ENCODE data around the gene KIFC3. TPM values are rescaled to one million over a fixed set of nuclear protein-coding genes. Genes with fewer than 3 reads are reported as not detected.

The KIFC3 gene
- total RNA-seq, 8 experiments from 2014 or later, result 2.7 to 32.4 (median 8.2) TPM

DNA sequence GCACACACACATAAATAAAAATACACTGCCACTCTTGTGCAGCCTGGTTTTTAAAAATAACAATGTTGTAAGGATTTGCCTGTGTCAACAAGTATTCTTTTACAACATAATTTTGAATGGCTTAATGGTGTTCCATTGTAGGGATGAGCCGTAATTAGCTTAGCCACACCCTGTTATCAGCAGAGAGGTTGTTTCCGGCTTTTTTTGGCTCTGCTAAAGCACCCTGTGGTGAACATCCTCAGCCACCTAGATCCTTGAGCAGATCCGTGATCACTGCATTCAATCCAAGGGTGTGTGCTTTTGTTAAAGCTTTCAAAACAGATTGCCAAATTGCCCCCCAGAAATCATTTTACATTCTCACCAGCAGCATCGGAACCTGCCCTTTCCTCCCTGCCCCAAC lies 59.7 kb downstream of the KIFC3 start:
- 72 to 100% (median 85%) methylated on average over 1 to 3 of the region's 4 CpGs; no CpG with 5 or more reads in 4 of the 10 experiments for WGBS, 10 experiments
- no peak overlapping the region for H3K27ac ChIP-seq
- in situ Hi-C loops (cut with MboI; ENCODE audit: low pct_unique_long_range_greater_than_20kb in 2 of 9, low sequenced_read_pairs in 9 of 9, unreplicated experiment in 9 of 9), result loop anchor here in 1 of 9 experiments (25.0 kb wide), 1 partner anchor 155 kb away; no protein-coding TSS in a partner anchor
- H3K4me1 ChIP-seq (replicated peaks in 1 of 2), result peaks cover under 1 to 5% of the 10 kb centered on the region in 2 donors
- no peak overlapping the region for H3K4me3 ChIP-seq
- no peak for ATAC-seq (replicated peaks in 6 of 8)

GRCh38 chr16:57741660-57742191 lies 60.6 kb downstream of the KIFC3 start:
- Histone ChIP-seq H3K27ac (no peak overlapping the region), H3K4me1 (replicated peaks in 1 of 2) (peaks cover 8 to 13% of the 10 kb centered on the region in 2 donors), H3K4me3 (no peak overlapping the region)
- in situ Hi-C loops (cut with MboI; ENCODE audit: low pct_unique_long_range_greater_than_20kb in 2 of 9, low sequenced_read_pairs in 9 of 9, unreplicated experiment in 9 of 9), result loop anchor here in 1 of 9 experiments (25.0 kb wide), 1 partner anchor 154 kb away; no protein-coding TSS in a partner anchor
- ATAC-seq (replicated peaks in 6 of 8), result no peak
- WGBS, 10 experiments, result 83 to 100% methylated on average over 1 of the region's 16 CpGs; no CpG with 5 or more reads in 8 of the 10 experiments

DNA sequence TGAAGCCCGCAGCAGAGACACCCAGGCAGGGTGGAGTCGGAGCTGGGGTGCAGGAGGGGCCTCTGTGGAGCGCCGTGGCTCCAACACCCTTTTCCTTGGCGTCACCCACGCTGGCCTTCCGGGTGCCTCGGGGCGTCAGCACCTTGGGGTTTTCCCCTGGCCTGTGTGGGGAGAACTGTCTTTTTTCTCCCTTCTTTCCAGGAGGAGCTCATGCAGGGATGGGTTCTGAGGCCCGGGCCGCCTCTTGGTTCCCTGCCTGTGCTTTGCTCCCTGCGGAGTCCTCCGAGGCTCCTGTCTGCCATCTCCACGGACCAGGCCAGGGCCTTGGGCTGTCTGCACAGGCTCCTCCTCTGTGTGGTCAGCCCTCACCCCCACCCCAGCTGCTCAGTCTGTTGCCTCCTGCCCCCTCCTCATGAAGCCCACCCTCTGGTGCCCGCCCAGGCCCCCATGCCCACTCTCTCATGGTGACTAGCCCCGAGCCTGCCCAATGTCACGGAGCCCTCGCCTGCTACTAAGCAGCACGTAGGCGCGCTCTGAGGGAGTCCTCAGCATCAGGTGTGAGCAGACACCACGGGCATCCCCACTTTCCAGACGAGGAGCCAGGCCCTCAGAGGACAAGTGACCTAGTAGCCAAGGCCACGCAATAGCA lies 61.7 kb downstream of the KIFC3 start:
- no peak overlapping the region for H3K27ac ChIP-seq
- no peak for ATAC-seq (replicated peaks in 6 of 8)
- H3K4me1 ChIP-seq (replicated peaks in 1 of 2), result peaks cover 9 to 13% of the 10 kb centered on the region in 2 donors
- WGBS, 10 experiments, result 90 to 100% methylated on average over 3 to 5 of the region's 24 CpGs; no CpG with 5 or more reads in 8 of the 10 experiments
- no peak overlapping the region for H3K4me3 ChIP-seq
- in situ Hi-C loops (cut with MboI; ENCODE audit: low pct_unique_long_range_greater_than_20kb in 2 of 9, low sequenced_read_pairs in 9 of 9, unreplicated experiment in 9 of 9), result loop anchor here in 1 of 9 experiments (25.0 kb wide), 1 partner anchor 153 kb away; no protein-coding TSS in a partner anchor

- no peak overlapping the region for H3K27ac ChIP-seq
- H3K4me3 ChIP-seq, result no peak overlapping the region
- ATAC-seq (replicated peaks in 6 of 8), result no peak
- in situ Hi-C loops (cut with MboI; ENCODE audit: low pct_unique_long_range_greater_than_20kb in 2 of 9, low sequenced_read_pairs in 9 of 9, unreplicated experiment in 9 of 9), result loop anchor here in 1 of 9 experiments (25.0 kb wide), 1 partner anchor 153 kb away; no protein-coding TSS in a partner anchor
- H3K4me1 ChIP-seq (replicated peaks in 1 of 2), result peaks cover 9 to 13% of the 10 kb centered on the region in 2 donors
- WGBS, 10 experiments, result 90 to 100% (median 100%) methylated on average over 1 to 5 of the region's 18 CpGs; no CpG with 5 or more reads in 4 of the 10 experiments
Observed at GRCh38 chr16:57739756-57740422, 62.4 kb downstream of the KIFC3 start.

GRCh38 chr16:57738844-57739243 lies 63.4 kb downstream of the KIFC3 start:
- Histone ChIP-seq H3K4me1 (replicated peaks in 1 of 2) (peaks cover 12 to 18% of the 10 kb centered on the region in 2 donors), H3K4me3 (no peak overlapping the region), H3K27ac (no peak overlapping the region)
- ATAC-seq (replicated peaks in 6 of 8), result no peak
- in situ Hi-C loops (cut with MboI; ENCODE audit: low pct_unique_long_range_greater_than_20kb in 2 of 9, low sequenced_read_pairs in 9 of 9, unreplicated experiment in 9 of 9), result loop anchor here in 1 of 9 experiments (25.0 kb wide), 1 partner anchor 152 kb away; no protein-coding TSS in a partner anchor
- WGBS, 10 experiments, result 94 to 100% (median 100%) methylated on average over 1 to 3 of the region's 7 CpGs; no CpG with 5 or more reads in 5 of the 10 experiments

DNA sequence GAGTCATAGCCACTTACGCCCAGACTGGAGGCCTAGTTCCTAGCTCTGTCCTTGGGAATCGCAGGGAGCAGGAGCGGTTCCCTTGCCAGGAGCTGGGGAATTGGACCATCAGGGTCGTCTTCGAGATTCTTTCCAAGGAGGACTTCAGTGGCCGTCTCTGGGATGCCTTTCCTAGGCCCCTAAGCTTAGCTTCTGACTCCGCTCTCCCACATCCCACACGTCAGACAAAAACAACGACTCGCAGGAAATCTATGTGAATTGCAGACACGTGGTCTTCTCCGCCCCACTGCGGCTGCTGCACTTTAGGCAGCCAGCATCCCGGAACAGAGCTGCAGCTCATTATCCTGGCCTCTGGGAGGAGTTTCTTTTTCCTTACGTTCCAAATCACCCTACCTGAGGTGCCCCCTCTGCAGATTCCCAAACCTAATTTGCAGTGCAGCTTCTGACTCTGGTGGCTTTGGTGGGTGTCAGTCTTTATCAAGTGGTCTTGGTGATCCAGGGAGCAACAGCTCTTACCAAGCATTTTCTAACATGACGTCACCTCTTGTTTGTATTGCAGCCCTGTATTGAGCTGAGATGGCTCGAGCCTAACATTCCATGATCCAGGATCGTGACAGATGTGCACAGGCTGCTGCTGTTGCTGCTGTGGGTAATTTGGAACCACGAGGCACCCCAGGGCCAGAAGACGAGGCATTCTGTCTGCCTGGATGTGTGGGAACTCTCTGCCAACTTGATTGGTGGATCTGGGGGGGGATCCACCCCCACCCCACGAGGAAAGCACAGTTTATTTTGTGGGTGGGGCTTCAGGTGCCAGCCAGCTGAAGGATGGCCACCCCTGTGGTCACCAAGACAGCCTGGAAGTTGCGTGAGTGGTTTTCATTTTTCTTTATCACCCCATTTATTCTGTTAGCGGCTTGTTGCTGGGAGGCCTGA lies 65.6 kb downstream of the KIFC3 start:
- in situ Hi-C loops (cut with MboI; ENCODE audit: low pct_unique_long_range_greater_than_20kb in 2 of 9, low sequenced_read_pairs in 9 of 9, unreplicated experiment in 9 of 9), result loop anchor here in 1 of 9 experiments (25.0 kb wide), 1 partner anchor 149 kb away; no protein-coding TSS in a partner anchor
- peaks cover 12 to 18% of the 10 kb centered on the region in 2 donors for H3K4me1 ChIP-seq (replicated peaks in 1 of 2)
- peak overlapping the region; percentile 59 to 72 for H3K27ac ChIP-seq
- ATAC-seq (replicated peaks in 6 of 8), result peak; percentile 6 to 31 (median 26)
- 0 to 60% (median 9%) methylated on average over 1 to 9 of the region's 23 CpGs; no CpG with 5 or more reads in 2 of the 10 experiments for WGBS, 10 experiments
- peak overlapping the region; percentile 59 to 94 (median 80) for H3K4me3 ChIP-seq

GRCh38 chr16:57735755-57736418 lies 66.4 kb downstream of the KIFC3 start, which contains the start of gene KATNB1:
Gene KATNB1 (plus strand): TSS chr16:57735770. CDS start chr16:57737244, 1,474 bp downstream.
- WGBS, 10 experiments, result 0% methylated on average over 4 to 6 of the region's 35 CpGs; no CpG with 5 or more reads in 8 of the 10 experiments
- Histone ChIP-seq H3K4me3 (peak within 1 kb of the TSS; percentile 59 to 94 (median 80)), H3K4me1 (replicated peaks in 1 of 2) (peaks cover 12 to 18% of the 10 kb centered on the region in 2 donors), H3K27ac (peak within 1 kb of the TSS; percentile 85 to 90)
- ATAC-seq (replicated peaks in 6 of 8), result peak in 2 of 8 experiments; percentile 9 to 10
- in situ Hi-C loops (cut with MboI; ENCODE audit: low pct_unique_long_range_greater_than_20kb in 2 of 9, low sequenced_read_pairs in 9 of 9, unreplicated experiment in 9 of 9), result loop anchor here in 1 of 9 experiments (25.0 kb wide), 1 partner anchor 149 kb away; no protein-coding TSS in a partner anchor

DNA sequence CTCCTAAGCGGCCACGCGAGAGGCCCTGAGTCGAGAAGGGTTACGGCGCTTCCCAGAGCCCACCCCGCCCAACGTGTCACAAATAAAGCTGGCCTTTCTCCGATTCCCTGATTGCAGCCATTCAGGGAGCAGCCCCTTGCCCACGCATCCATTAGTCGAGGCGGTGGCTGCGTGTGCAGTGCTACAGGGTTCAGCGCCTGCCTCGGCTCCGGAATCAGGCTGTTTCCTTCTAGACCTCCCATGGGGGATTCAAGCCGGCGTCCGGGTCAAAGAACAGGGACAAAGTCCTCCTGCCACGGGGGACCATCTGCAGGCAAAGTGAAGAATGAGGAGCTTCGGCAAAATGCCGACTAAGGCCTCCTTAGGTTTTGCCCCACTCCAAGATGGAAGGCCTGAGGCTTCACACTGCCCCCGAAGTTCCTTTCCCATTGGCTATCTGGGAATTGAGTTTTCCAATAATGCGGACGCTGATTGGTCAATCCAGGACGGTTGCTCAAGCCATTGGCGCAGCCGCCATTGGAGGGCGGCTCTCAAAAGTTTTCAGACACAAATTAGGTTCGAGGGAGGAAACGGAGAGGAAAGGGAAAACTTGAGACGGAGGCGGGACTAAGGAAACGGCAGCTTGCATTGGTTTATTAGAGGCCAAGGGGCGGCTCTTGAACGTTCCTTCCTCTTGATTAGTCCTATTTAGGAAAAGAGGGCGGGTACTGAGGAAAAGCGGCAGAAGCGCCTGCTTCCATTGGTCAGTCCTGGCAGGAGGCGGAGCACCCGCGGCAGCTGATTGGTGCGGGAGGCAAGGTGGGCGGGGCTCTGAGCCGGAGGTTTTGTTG lies 67.2 kb downstream of the KIFC3 start:
- ATAC-seq (replicated peaks in 6 of 8), result peak; percentile 82 to 92 (median 90)
- WGBS, 10 experiments, result 0 to 2% (median 0%) methylated on average over 1 to 27 of the region's 45 CpGs; no CpG with 5 or more reads in 4 of the 10 experiments
- in situ Hi-C loops (cut with MboI; ENCODE audit: low pct_unique_long_range_greater_than_20kb in 2 of 9, low sequenced_read_pairs in 9 of 9, unreplicated experiment in 9 of 9), result loop anchor here in 1 of 9 experiments (25.0 kb wide), 1 partner anchor 148 kb away; no protein-coding TSS in a partner anchor
- peaks cover 12 to 18% of the 10 kb centered on the region in 2 donors for H3K4me1 ChIP-seq (replicated peaks in 1 of 2)
- H3K27ac ChIP-seq, result peak overlapping the region; percentile 85 to 90
- peak overlapping the region; percentile 59 to 94 (median 80) for H3K4me3 ChIP-seq

DNA sequence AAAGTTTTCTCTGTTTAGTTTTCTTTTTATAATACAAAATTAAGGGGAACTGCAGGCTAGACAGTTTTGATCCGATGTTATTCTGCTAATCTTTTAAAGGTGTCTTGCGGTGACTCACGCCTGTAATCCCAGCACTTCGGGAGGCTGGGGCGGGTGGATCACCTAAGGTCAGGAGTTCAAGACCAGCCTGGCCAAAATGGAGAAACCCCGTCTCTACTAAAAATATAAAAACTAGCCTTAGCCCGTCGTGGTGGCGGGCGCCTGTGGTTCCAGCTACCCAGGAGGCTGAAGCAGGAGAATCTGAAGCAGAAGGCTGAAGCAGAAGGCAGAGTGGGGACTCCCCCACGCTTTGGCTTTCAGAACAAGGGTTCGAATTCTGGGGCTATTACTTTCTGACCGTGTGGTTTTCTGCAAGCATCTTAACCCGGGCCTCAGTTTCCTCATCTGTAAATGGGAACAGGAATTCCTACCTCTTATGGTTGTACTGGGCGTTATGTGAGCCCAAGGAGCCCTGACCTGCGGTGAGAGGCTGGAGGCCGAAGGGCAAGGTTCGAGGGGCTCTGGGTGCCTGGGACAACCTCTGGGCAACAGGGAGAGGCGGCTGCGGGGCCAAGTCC lies 67.9 kb downstream of the KIFC3 start:
- in situ Hi-C loops (cut with MboI; ENCODE audit: low pct_unique_long_range_greater_than_20kb in 2 of 9, low sequenced_read_pairs in 9 of 9, unreplicated experiment in 9 of 9), result loop anchor here in 1 of 9 experiments (25.0 kb wide), 1 partner anchor 147 kb away; no protein-coding TSS in a partner anchor
- peak overlapping the region; percentile 59 to 94 (median 80) for H3K4me3 ChIP-seq
- no peak for ATAC-seq (replicated peaks in 6 of 8)
- 0 to 100% (median 71%) methylated on average over 1 to 10 of the region's 20 CpGs; no CpG with 5 or more reads in 1 of the 10 experiments for WGBS, 10 experiments
- peak overlapping the region; percentile 85 to 90 for H3K27ac ChIP-seq
- peaks cover 12 to 18% of the 10 kb centered on the region in 2 donors for H3K4me1 ChIP-seq (replicated peaks in 1 of 2)

- Histone ChIP-seq H3K27ac (no peak overlapping the region), H3K4me1 (replicated peaks in 1 of 2) (peaks cover 12 to 14% of the 10 kb centered on the region in 2 donors), H3K4me3 (no peak overlapping the region)
- WGBS, 10 experiments, result 67 to 100% (median 80%) methylated on average over 1 to 2 of the region's 2 CpGs; no CpG with 5 or more reads in 5 of the 10 experiments
- ATAC-seq (replicated peaks in 6 of 8), result no peak
- in situ Hi-C loops (cut with MboI; ENCODE audit: low pct_unique_long_range_greater_than_20kb in 2 of 9, low sequenced_read_pairs in 9 of 9, unreplicated experiment in 9 of 9), result loop anchor here in 1 of 9 experiments (25.0 kb wide), 1 partner anchor 145 kb away; no protein-coding TSS in a partner anchor
Observed at GRCh38 chr16:57732714-57733113, 69.6 kb downstream of the KIFC3 start.

All from motor neuron (in vitro differentiated cells).